HepG2 (cell line): ENCODE results near the gene TMEM87B. TPM values are rescaled to one million over a fixed set of nuclear protein-coding genes. Genes with fewer than 3 reads are reported as not detected.

Source experiments
- ARID4A ChIP-seq: sonication (generic); formaldehyde crosslinking; IDR thresholded peaks from 2 replicates; pipeline ENCODE4 v1.5.0; 2020; ENCODE audit warnings: mild to moderate bottlenecking, missing genetic modification reagents, borderline replicate concordance
- BCL3 ChIP-seq: sonication (generic); formaldehyde crosslinking; IDR thresholded peaks from 2 replicates; pipeline ENCODE4 v1.5.1; 2020; ENCODE audit warnings: mild to moderate bottlenecking, missing genetic modification reagents, moderate library complexity
- CREB1 ChIP-seq, 2 experiments: fragments of 450-650 bp in 1 of 2; IDR thresholded peaks; 2 replicates each; pipeline ENCODE4 v1.6.1; 2016 to 2017; ENCODE audit warnings: control low read depth in 1 of 2, mild to moderate bottlenecking in 1 of 2, missing compliant biosample characterization in 1 of 2, missing genetic modification characterization in 1 of 2
- DZIP1 ChIP-seq: sonication (generic); formaldehyde crosslinking; IDR thresholded peaks from 2 replicates; pipeline ENCODE4 v1.5.0; 2020; ENCODE audit warnings: mild to moderate bottlenecking, missing genetic modification reagents
- FLYWCH1 ChIP-seq: sonication (generic); formaldehyde crosslinking; IDR thresholded peaks from 2 replicates; pipeline ENCODE4 v1.8.1; 2023; ENCODE audit warnings: mild to moderate bottlenecking, missing genetic modification reagents
- GTF2F1 ChIP-seq: fragments of 150-350 bp; IDR thresholded peaks from 2 replicates; pipeline ENCODE4 v1.6.1; 2014; ENCODE audit warnings: low read length
- HINFP ChIP-seq: sonication (generic); formaldehyde crosslinking; IDR thresholded peaks from 2 replicates; pipeline ENCODE4 v1.4.0; 2020; ENCODE audit warnings: low read depth, mild to moderate bottlenecking, missing genetic modification reagents
- HOXA9 ChIP-seq: sonication (generic); formaldehyde crosslinking; IDR thresholded peaks from 2 replicates; pipeline ENCODE4 v1.8.1; 2022; ENCODE audit warnings: missing genetic modification reagents, mild to moderate bottlenecking, moderate library complexity, borderline replicate concordance
- MXD1 ChIP-seq: sonication (generic); formaldehyde crosslinking; IDR thresholded peaks from 2 replicates; pipeline ENCODE4 v1.4.0; 2020; ENCODE audit warnings: mild to moderate bottlenecking, missing genetic modification reagents
- NFYC ChIP-seq: IDR thresholded peaks from 2 replicates; pipeline ENCODE4 v1.6.1; 2016; ENCODE audit warnings: missing genetic modification reagents, missing compliant biosample characterization
- SMAD9 ChIP-seq: sonication (generic); formaldehyde crosslinking; IDR thresholded peaks from 2 replicates; pipeline ENCODE4 v1.5.1; 2020; ENCODE audit warnings: mild to moderate bottlenecking, missing genetic modification reagents
- THYN1 ChIP-seq: sonication (generic); formaldehyde crosslinking; IDR thresholded peaks from 2 replicates; pipeline ENCODE4 v1.8.1; 2023; ENCODE audit warnings: low read depth, mild to moderate bottlenecking, moderate library complexity, missing genetic modification reagents, borderline replicate concordance
- ZFP36 ChIP-seq: fragments of 150-350 bp; IDR thresholded peaks from 2 replicates; pipeline ENCODE4 v1.6.1; 2018; ENCODE audit warnings: borderline replicate concordance, low read length, low read depth; ENCODE audit not compliant: partially characterized antibody
- ZNF136 ChIP-seq: sonication (generic); formaldehyde crosslinking; IDR thresholded peaks from 2 replicates; pipeline ENCODE4 v1.8.1; 2022; ENCODE audit warnings: low read depth, mild to moderate bottlenecking, moderate library complexity, missing genetic modification reagents
- ZNF225 ChIP-seq: sonication (generic); formaldehyde crosslinking; IDR thresholded peaks from 2 replicates; pipeline ENCODE4 v1.4.0; 2020; ENCODE audit warnings: mild to moderate bottlenecking, missing genetic modification reagents
- ZNF607 ChIP-seq: sonication (generic); formaldehyde crosslinking; IDR thresholded peaks from 2 replicates; pipeline ENCODE4 v1.5.1; 2020; ENCODE audit warnings: missing genetic modification reagents, mild to moderate bottlenecking, borderline replicate concordance
- polyA plus RNA-seq, 8 experiments: library from polyadenylated mRNA; depleted of rRNA in 3 of 8; stranded (reverse) in 7 of 8; unstranded in 1 of 8; fragments of >200 nt; fragmentation: Illumina TruSeq in 4 of 8; extraction: Trizol in 4 of 8; gene quantifications; 2 replicates each; pipeline versions ENCODE4 v1.2.1 to v1.2.3, GENCODE V29; 2011 to 2016; ENCODE audit warnings: low read depth in 4 of 8, missing spikeins in 1 of 8, mixed read lengths in 1 of 8; ENCODE audit not compliant: insufficient read depth in 1 of 8
- total RNA-seq, 5 experiments: library from RNA; depleted of rRNA; stranded (reverse); fragments of >200 nt; fragmentation: Illumina TruSeq; extraction: Trizol; gene quantifications; 2 replicates each; pipeline ENCODE4 v1.2.3, GENCODE V29; 2016; ENCODE audit warnings: low read depth in 1 of 5

TMEM87B gene
- total and polyA plus RNA-seq, 2 of the 13 experiments (the other 11 are each of a cell fraction or from before 2014, with no cell fraction given) = 15.1 to 16.2 TPM

GRCh38 chr2:112138159-112139032 is 83.3 kb downstream of the TMEM87B start, which contains the start of gene FBLN7 (continued):
- TF ChIP-seq HINFP (no peak), NFYC (CRISPR knock-in tag) (no peak), ZNF225 (CRISPR knock-in tag) (no peak), CREB1 (IDR thresholded peaks at IDR 0.05) (no peak), CREB1 (CRISPR knock-in tag; IDR thresholded peaks at IDR 0.05) (no peak), ZFP36 (no peak), SMAD9 (CRISPR knock-in tag) (peak; percentile 35; the same call in 1 of the 2 replicates), BCL3 (CRISPR knock-in tag) (peak; percentile 80), FLYWCH1 (CRISPR knock-in tag) (no peak), THYN1 (no peak), ZNF607 (CRISPR knock-in tag) (no peak), MXD1 (CRISPR knock-in tag) (peak; percentile 67; the same call in 1 of the 2 replicates), DZIP1 (CRISPR knock-in tag) (0 out of 2 replicates have a peak, but pooled peaks have one; percentile 16), GTF2F1 (no peak), ARID4A (CRISPR knock-in tag) (0 out of 2 replicates have a peak, but pooled peaks have one; percentile 0), HOXA9 (CRISPR knock-in tag) (no peak), ZNF136 (CRISPR knock-in tag) (no peak)
